ENCODE measurements around the gene SAMHD1.

DNA sequence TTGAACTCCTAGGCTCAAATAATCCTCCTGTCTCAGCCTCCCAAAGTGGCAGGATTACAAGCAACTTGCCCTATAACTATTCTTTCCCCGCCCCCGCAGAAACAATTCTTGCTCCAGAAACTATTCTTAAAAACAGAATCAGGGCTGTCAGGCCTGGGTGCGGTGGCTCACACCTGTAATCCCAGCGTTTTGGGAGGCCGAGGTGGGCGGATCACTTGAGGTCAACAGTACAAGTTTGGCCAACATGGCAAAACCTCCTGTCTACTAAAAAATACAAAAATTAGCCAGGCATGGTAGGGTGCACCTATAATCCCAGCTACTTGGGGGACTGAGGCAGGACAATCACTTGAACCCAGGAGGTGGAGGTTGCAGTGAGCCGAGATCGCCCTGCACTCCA, 31.2 kb downstream of the SAMHD1 start:
- TF ChIP-seq, protein P1, sequence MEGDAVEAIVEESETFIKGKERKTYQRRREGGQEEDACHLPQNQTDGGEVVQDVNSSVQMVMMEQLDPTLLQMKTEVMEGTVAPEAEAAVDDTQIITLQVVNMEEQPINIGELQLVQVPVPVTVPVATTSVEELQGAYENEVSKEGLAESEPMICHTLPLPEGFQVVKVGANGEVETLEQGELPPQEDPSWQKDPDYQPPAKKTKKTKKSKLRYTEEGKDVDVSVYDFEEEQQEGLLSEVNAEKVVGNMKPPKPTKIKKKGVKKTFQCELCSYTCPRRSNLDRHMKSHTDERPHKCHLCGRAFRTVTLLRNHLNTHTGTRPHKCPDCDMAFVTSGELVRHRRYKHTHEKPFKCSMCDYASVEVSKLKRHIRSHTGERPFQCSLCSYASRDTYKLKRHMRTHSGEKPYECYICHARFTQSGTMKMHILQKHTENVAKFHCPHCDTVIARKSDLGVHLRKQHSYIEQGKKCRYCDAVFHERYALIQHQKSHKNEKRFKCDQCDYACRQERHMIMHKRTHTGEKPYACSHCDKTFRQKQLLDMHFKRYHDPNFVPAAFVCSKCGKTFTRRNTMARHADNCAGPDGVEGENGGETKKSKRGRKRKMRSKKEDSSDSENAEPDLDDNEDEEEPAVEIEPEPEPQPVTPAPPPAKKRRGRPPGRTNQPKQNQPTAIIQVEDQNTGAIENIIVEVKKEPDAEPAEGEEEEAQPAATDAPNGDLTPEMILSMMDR (IDR thresholded peaks at IDR 0.05), result no peak
- TF ChIP-seq POLR2A (IDR thresholded peaks at IDR 0.05), result no peak

All from uterus (tissue), 2 donors.